Upper lobe of left lung (tissue), 6 donors: ENCODE data around the gene CALN1. TPM values are rescaled to one million over a fixed set of nuclear protein-coding genes. Genes with fewer than 3 reads are reported as not detected.

ENCODE experiments used
- ATAC-seq, 2 donors: fragments of 200-7000 bp; cut with Tn5 transposase; one replicate each; pipeline ENCODE4 v1.9.1; 2022; ENCODE audit warnings: mild to moderate bottlenecking in 2 of 2, moderate library complexity in 2 of 2; ENCODE audit not compliant: low FRiP score in 2 of 2
- DNase-seq, 2 donors: peaks; one replicate each; pipeline ENCODE4 v3.0.0-alpha.2; 2019 to 2020
- H3K27ac ChIP-seq, 4 donors: fragments of 200-600 bp; sonication (generic); one replicate each; pipeline ENCODE4 v1.5.1; 2016 to 2019
- H3K27me3 ChIP-seq, 4 donors: fragments of 200-600 bp; sonication (generic); one replicate each; pipeline ENCODE4 v1.5.1; 2017 to 2019
- H3K36me3 ChIP-seq, 4 donors: fragments of 200-600 bp; sonication (generic); one replicate each; pipeline ENCODE4 v1.5.1; 2016 to 2019
- H3K4me1 ChIP-seq, 4 donors: fragments of 200-600 bp; sonication (generic); one replicate each; pipeline ENCODE4 v1.5.1; 2018 to 2019
- H3K4me3 ChIP-seq, 4 donors: fragments of 200-600 bp; sonication (generic); one replicate each; pipeline ENCODE4 v1.5.1; 2017 to 2019; ENCODE audit warnings: mild to moderate bottlenecking in 2 of 4, moderate library complexity in 1 of 4
- H3K9me3 ChIP-seq, 4 donors: fragments of 200-600 bp; sonication (generic); one replicate each; pipeline ENCODE4 v1.5.1; 2018 to 2019
- CTCF ChIP-seq, 6 experiments: fragments of 450-650 bp in 4 of 6; fragments of 200-600 bp in 2 of 6; sonication (generic) in 2 of 6; IDR thresholded peaks; one replicate each; pipeline ENCODE4 v1.5.1; 2016 to 2019; ENCODE audit warnings: antibody characterized with exemption in 6 of 6
- EP300 ChIP-seq, 4 donors: sonication (generic); formaldehyde crosslinking; IDR thresholded peaks; one replicate each; pipeline ENCODE4 v1.5.1; 2017; ENCODE audit warnings: antibody characterized with exemption in 4 of 4, control low read depth in 2 of 4
- POLR2A ChIP-seq, 4 donors: fragments of 450-650 bp; IDR thresholded peaks; one replicate each; pipeline ENCODE4 v1.5.1; 2016 to 2017; ENCODE audit warnings: antibody characterized with exemption in 4 of 4, mild to moderate bottlenecking in 2 of 4
- POLR2AphosphoS5 ChIP-seq, 2 donors: sonication (generic); formaldehyde crosslinking; IDR thresholded peaks; one replicate each; pipeline ENCODE4 v1.5.1; 2017; ENCODE audit warnings: antibody characterized with exemption in 2 of 2
- WGBS, 2 donors: methylation state at CpG; one replicate each; pipeline ENCODE4 v1.1.5; 2017 to 2018; 5-methylcytosine and 5-hydroxymethylcytosine counted together
- total RNA-seq, 6 donors: library from RNA; depleted of rRNA in 4 of 6; stranded (reverse); fragments of >200 nt in 4 of 6; gene quantifications; one replicate each; pipeline versions ENCODE4 v1.1.0 to v1.2.1, GENCODE V29; 2016 to 2021
- donor health status: DM: no; HTN: no; CAD: no; lungs with moderate emphysema.
- donor health status: DM: no; HTN: yes; CAD: no; lungs with severe emphysema.

CALN1 gene
- total RNA-seq, 6 donors from 2014 or later = 0.24 to 0.46 TPM; not detected in 4

GRCh38 chr7:71976645-71977044 lies 435.5 kb downstream of the CALN1 start:
- DNase-seq (no peak), ATAC-seq (no peak)

GRCh38 chr7:71974611-71975010 lies 437.5 kb downstream of the CALN1 start:
- DNase-seq (no peak), ATAC-seq (no peak)
- H3K27ac ChIP-seq = no peak overlapping the region
- no peak overlapping the region for H3K4me3 ChIP-seq
- TF ChIP-seq EP300 (IDR thresholded peaks at IDR 0.05) (no peak), POLR2A (IDR thresholded peaks at IDR 0.05) (no peak), CTCF (IDR thresholded peaks at IDR 0.05) (no peak), POLR2AphosphoS5 (IDR thresholded peaks at IDR 0.05) (no peak)
- H3K36me3 ChIP-seq = no peaks in the 10 kb centered on the region
- no peaks in the 10 kb centered on the region for H3K9me3 ChIP-seq
- WGBS, 2 donors = 81 to 83% methylated on average over 6 to 7 of the region's 7 CpGs
- H3K27me3 ChIP-seq = no peaks in the 10 kb centered on the region
- H3K4me1 ChIP-seq = no peaks in the 10 kb centered on the region

More at GRCh38 chr7:71976645-71977044, 435.5 kb downstream of the CALN1 start:
- no peak overlapping the region for H3K4me3 ChIP-seq
- H3K27ac ChIP-seq = no peak overlapping the region
- TF ChIP-seq POLR2A (IDR thresholded peaks at IDR 0.05) (no peak), POLR2AphosphoS5 (IDR thresholded peaks at IDR 0.05) (no peak), CTCF (IDR thresholded peaks at IDR 0.05) (no peak), EP300 (IDR thresholded peaks at IDR 0.05) (no peak)
- H3K9me3 ChIP-seq = no peaks in the 10 kb centered on the region
- 71 to 72% methylated on average over 7 of the region's 7 CpGs for WGBS, 2 donors
- H3K4me1 ChIP-seq = no peaks in the 10 kb centered on the region
- H3K36me3 ChIP-seq = no peaks in the 10 kb centered on the region
- no peaks in the 10 kb centered on the region for H3K27me3 ChIP-seq

- 51 to 59% methylated on average over 7 of the region's 7 CpGs for WGBS, 2 donors
- TF ChIP-seq EP300 (IDR thresholded peaks at IDR 0.05) = no peak
- TF ChIP-seq CTCF (IDR thresholded peaks at IDR 0.05) = no peak
- TF ChIP-seq POLR2A (IDR thresholded peaks at IDR 0.05) = no peak
- TF ChIP-seq POLR2AphosphoS5 (IDR thresholded peaks at IDR 0.05) = no peak
- H3K4me3 ChIP-seq = no peak overlapping the region
- ATAC-seq (no peak), DNase-seq (no peak)
- no peaks in the 10 kb centered on the region for H3K36me3 ChIP-seq
- no peak overlapping the region for H3K27ac ChIP-seq
- no peaks in the 10 kb centered on the region for H3K27me3 ChIP-seq
- no peaks in the 10 kb centered on the region for H3K4me1 ChIP-seq
- H3K9me3 ChIP-seq = no peaks in the 10 kb centered on the region
Measured at GRCh38 chr7:71972534-71972933, 439.6 kb downstream of the CALN1 start.

GRCh38 chr7:71970725-71971124 lies 441.4 kb downstream of the CALN1 start:
- no peak for ATAC-seq
- H3K4me3 ChIP-seq = no peak overlapping the region
- TF ChIP-seq CTCF (IDR thresholded peaks at IDR 0.05) (no peak), POLR2A (IDR thresholded peaks at IDR 0.05) (no peak), EP300 (IDR thresholded peaks at IDR 0.05) (no peak), POLR2AphosphoS5 (IDR thresholded peaks at IDR 0.05) (no peak)
- DNase-seq = no peak
- no peaks in the 10 kb centered on the region for H3K36me3 ChIP-seq
- H3K9me3 ChIP-seq = no peaks in the 10 kb centered on the region
- whole genome bisulfite sequencing, 2 donors = 69 to 78% methylated on average over 3 of the region's 3 CpGs
- no peak overlapping the region for H3K27ac ChIP-seq
- no peaks in the 10 kb centered on the region for H3K4me1 ChIP-seq
- H3K27me3 ChIP-seq = no peaks in the 10 kb centered on the region

- ATAC-seq = no peak
Measured at GRCh38 chr7:71962636-71963035, 449.5 kb downstream of the CALN1 start.

More at GRCh38 chr7:71962636-71963035, 449.5 kb downstream of the CALN1 start:
- Histone ChIP-seq H3K4me3 (no peak overlapping the region), H3K36me3 (no peaks in the 10 kb centered on the region), H3K9me3 (no peaks in the 10 kb centered on the region), H3K4me1 (no peaks in the 10 kb centered on the region), H3K27ac (no peak overlapping the region), H3K27me3 (no peaks in the 10 kb centered on the region)
- TF ChIP-seq POLR2A (IDR thresholded peaks at IDR 0.05) = no peak
- DNase-seq = no peak
- 90 to 95% methylated on average over 3 of the region's 3 CpGs for WGBS, 2 donors
